ENCODE data around the gene LZIC. TPM values are rescaled to one million over a fixed set of nuclear protein-coding genes. Genes with fewer than 3 reads are reported as not detected.

LZIC gene
- total and polyA plus RNA-seq, 2 of the 13 experiments (the other 11 are each of a cell fraction or from before 2014, with no cell fraction given), result 25.2 to 71.8 TPM

- TF ChIP-seq, protein P1, sequence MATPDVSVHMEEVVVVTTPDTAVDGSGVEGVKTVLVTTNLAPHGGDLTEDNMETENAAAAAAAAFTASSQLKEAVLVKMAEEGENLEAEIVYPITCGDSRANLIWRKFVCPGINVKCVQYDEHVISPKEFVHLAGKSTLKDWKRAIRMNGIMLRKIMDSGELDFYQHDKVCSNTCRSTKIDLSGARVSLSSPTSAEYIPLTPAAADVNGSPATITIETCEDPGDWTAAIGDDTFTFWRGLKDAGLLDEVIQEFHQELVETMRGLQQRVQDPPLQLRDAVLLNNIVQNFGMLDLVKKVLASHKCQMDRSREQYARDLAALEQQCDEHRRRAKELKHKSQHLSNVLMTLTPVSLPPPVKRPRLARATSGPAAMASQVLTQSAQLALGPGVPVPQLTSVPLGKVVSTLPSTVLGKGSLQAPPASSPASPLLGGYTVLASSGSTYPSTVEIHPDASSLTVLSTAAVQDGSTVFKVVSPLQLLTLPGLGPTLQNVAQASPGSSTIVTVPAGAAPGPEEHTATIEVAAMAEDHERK (CRISPR knock-in tag; IDR thresholded peaks at IDR 0.05; ENCODE audit: low read depth), result no peak
- TF ChIP-seq ZNF564 (CRISPR knock-in tag; IDR thresholded peaks at IDR 0.05) (no peak), ZNF143 (CRISPR knock-in tag; IDR thresholded peaks at IDR 0.05) (no peak), ISL2 (CRISPR knock-in tag; IDR thresholded peaks at IDR 0.05) (peak; percentile 92), ZFP82 (CRISPR knock-in tag; IDR thresholded peaks at IDR 0.05; ENCODE audit: borderline replicate concordance) (no peak), SALL1 (CRISPR knock-in tag; IDR thresholded peaks at IDR 0.05) (peak; percentile 98), SRSF4 (IDR thresholded peaks at IDR 0.05; ENCODE audit: low read depth, low read length, poor library complexity, severe bottlenecking) (no peak), TEF (CRISPR knock-in tag; IDR thresholded peaks at IDR 0.05) (no peak), YEATS4 (CRISPR knock-in tag; IDR thresholded peaks at IDR 0.05; ENCODE audit: borderline replicate concordance) (peak; percentile 45; the same call in 1 of the 2 replicates), FOXK1 (CRISPR knock-in tag; IDR thresholded peaks at IDR 0.05; ENCODE audit: borderline replicate concordance, low read depth) (peak; percentile 78; the same call in 1 of the 2 replicates), NCOA2 (CRISPR knock-in tag; IDR thresholded peaks at IDR 0.05) (peak; percentile 97), ZNF3 (CRISPR knock-in tag; IDR thresholded peaks at IDR 0.05) (no peak), ZNF33A (CRISPR knock-in tag; IDR thresholded peaks at IDR 0.05; ENCODE audit: borderline replicate concordance) (no peak), ZNF232 (CRISPR knock-in tag; IDR thresholded peaks at IDR 0.05; ENCODE audit: borderline replicate concordance) (peak; percentile 73; the same call in 1 of the 2 replicates), FOXP4 (CRISPR knock-in tag; IDR thresholded peaks at IDR 0.05) (peak; percentile 97)
- TF ChIP-seq, protein P2, sequence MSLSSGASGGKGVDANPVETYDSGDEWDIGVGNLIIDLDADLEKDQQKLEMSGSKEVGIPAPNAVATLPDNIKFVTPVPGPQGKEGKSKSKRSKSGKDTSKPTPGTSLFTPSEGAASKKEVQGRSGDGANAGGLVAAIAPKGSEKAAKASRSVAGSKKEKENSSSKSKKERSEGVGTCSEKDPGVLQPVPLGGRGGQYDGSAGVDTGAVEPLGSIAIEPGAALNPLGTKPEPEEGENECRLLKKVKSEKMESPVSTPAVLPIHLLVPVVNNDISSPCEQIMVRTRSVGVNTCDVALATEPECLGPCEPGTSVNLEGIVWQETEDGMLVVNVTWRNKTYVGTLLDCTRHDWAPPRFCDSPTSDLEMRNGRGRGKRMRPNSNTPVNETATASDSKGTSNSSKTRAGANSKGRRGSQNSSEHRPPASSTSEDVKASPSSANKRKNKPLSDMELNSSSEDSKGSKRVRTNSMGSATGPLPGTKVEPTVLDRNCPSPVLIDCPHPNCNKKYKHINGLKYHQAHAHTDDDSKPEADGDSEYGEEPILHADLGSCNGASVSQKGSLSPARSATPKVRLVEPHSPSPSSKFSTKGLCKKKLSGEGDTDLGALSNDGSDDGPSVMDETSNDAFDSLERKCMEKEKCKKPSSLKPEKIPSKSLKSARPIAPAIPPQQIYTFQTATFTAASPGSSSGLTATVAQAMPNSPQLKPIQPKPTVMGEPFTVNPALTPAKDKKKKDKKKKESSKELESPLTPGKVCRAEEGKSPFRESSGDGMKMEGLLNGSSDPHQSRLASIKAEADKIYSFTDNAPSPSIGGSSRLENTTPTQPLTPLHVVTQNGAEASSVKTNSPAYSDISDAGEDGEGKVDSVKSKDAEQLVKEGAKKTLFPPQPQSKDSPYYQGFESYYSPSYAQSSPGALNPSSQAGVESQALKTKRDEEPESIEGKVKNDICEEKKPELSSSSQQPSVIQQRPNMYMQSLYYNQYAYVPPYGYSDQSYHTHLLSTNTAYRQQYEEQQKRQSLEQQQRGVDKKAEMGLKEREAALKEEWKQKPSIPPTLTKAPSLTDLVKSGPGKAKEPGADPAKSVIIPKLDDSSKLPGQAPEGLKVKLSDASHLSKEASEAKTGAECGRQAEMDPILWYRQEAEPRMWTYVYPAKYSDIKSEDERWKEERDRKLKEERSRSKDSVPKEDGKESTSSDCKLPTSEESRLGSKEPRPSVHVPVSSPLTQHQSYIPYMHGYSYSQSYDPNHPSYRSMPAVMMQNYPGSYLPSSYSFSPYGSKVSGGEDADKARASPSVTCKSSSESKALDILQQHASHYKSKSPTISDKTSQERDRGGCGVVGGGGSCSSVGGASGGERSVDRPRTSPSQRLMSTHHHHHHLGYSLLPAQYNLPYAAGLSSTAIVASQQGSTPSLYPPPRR (CRISPR knock-in tag; IDR thresholded peaks at IDR 0.05; ENCODE audit: borderline replicate concordance), result peak; percentile 79; the same call in 1 of the 2 replicates
- TF ChIP-seq, protein P3, sequence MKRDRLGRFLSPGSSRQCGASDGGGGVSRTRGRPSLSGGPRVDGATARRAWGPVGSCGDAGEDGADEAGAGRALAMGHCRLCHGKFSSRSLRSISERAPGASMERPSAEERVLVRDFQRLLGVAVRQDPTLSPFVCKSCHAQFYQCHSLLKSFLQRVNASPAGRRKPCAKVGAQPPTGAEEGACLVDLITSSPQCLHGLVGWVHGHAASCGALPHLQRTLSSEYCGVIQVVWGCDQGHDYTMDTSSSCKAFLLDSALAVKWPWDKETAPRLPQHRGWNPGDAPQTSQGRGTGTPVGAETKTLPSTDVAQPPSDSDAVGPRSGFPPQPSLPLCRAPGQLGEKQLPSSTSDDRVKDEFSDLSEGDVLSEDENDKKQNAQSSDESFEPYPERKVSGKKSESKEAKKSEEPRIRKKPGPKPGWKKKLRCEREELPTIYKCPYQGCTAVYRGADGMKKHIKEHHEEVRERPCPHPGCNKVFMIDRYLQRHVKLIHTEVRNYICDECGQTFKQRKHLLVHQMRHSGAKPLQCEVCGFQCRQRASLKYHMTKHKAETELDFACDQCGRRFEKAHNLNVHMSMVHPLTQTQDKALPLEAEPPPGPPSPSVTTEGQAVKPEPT (CRISPR knock-in tag; IDR thresholded peaks at IDR 0.05; ENCODE audit: low read depth), result no peak
Observed at GRCh38 chr1:9929431-9930385, 13.5 kb downstream of the LZIC start (continued).
